Tibial nerve (tissue), 4 donors: ENCODE data around the gene SRP72. TPM values are rescaled to one million over a fixed set of nuclear protein-coding genes. Genes with fewer than 3 reads are reported as not detected.

Experiments used
- DNase-seq, 2 donors: peaks; one replicate each; pipeline ENCODE4 v3.0.0-alpha.2; 2019; ENCODE audit warnings: low spot score in 2 of 2
- H3K27ac ChIP-seq, 4 donors: fragments of 200-600 bp; sonication (generic) in 3 of 4; one replicate each; pipeline ENCODE4 v1.5.1; 2017 to 2019; ENCODE audit warnings: mild to moderate bottlenecking in 1 of 4
- H3K27me3 ChIP-seq, 2 donors: fragments of 200-600 bp; sonication (generic) in 1 of 2; one replicate each; pipeline versions ENCODE4 v1.5.1 to v1.6.0; 2017 to 2019
- H3K36me3 ChIP-seq, 3 donors: fragments of 200-600 bp; sonication (generic); one replicate each; pipeline ENCODE4 v1.5.1; 2018 to 2019
- H3K4me1 ChIP-seq, 4 donors: fragments of 200-600 bp; sonication (generic) in 3 of 4; one replicate each; pipeline ENCODE4 v1.5.1; 2017 to 2019
- H3K4me3 ChIP-seq, 4 donors: fragments of 200-600 bp; sonication (generic) in 3 of 4; one replicate each; pipeline ENCODE4 v1.5.1; 2017 to 2019; ENCODE audit warnings: mild to moderate bottlenecking in 1 of 4, moderate library complexity in 1 of 4
- H3K9me3 ChIP-seq, 4 donors: fragments of 200-600 bp; sonication (generic) in 3 of 4; one replicate each; pipeline ENCODE4 v1.5.1; 2017 to 2019
- CTCF ChIP-seq, 5 experiments: fragments of 200-600 bp in 3 of 5; fragments of 450-650 bp in 2 of 5; sonication (generic) in 3 of 5; IDR thresholded peaks; one replicate each; pipeline ENCODE4 v1.5.1; 2016 to 2019; ENCODE audit warnings: antibody characterized with exemption in 5 of 5, mild to moderate bottlenecking in 3 of 5, moderate library complexity in 2 of 5
- EP300 ChIP-seq, 2 donors: sonication (generic); formaldehyde crosslinking; IDR thresholded peaks; one replicate each; pipeline ENCODE4 v1.6.1; 2017; ENCODE audit warnings: antibody characterized with exemption in 2 of 2, mild to moderate bottlenecking in 1 of 2
- POLR2A ChIP-seq, 2 donors: fragments of 450-650 bp; IDR thresholded peaks; one replicate each; pipeline ENCODE4 v1.6.1; 2017; ENCODE audit warnings: antibody characterized with exemption in 2 of 2, mild to moderate bottlenecking in 2 of 2, moderate library complexity in 2 of 2
- WGBS, 2 donors: methylation state at CpG; one replicate each; pipeline ENCODE4 v1.1.5; 2018; 5-methylcytosine and 5-hydroxymethylcytosine counted together
- total RNA-seq, 4 donors: library from RNA; depleted of rRNA; stranded (reverse); fragments of >200 nt; gene quantifications; one replicate each; pipeline ENCODE4 v1.1.0, GENCODE V29; 2016

SRP72 gene
- total RNA-seq, 4 donors from 2014 or later = 37.7 to 66.6 (median 60.0) TPM

- H3K4me3 ChIP-seq = no peak overlapping the region
- 86 to 94% methylated on average over 2 of the region's 2 CpGs for WGBS, 2 donors
Observed at GRCh38 chr4:56475917-56476316, 8.5 kb downstream of the SRP72 start.

GRCh38 chr4:56477192-56477702 lies 9.8 kb downstream of the SRP72 start:
- DNase-seq = no peak
- peaks cover 0 to 96% (median 20%) of the 10 kb centered on the region in 3 donors for H3K36me3 ChIP-seq
- no peaks in the 10 kb centered on the region for H3K9me3 ChIP-seq
- H3K27me3 ChIP-seq = no peaks in the 10 kb centered on the region
- WGBS, 2 donors = 91 to 94% methylated on average over 5 of the region's 5 CpGs
- H3K4me3 ChIP-seq = no peak overlapping the region
- TF ChIP-seq EP300 (IDR thresholded peaks at IDR 0.05) = no peak
- TF ChIP-seq CTCF (IDR thresholded peaks at IDR 0.05) = no peak
- H3K27ac ChIP-seq = no peak overlapping the region
- no peaks in the 10 kb centered on the region for H3K4me1 ChIP-seq

More at GRCh38 chr4:56475917-56476316, 8.5 kb downstream of the SRP72 start:
- Histone ChIP-seq H3K9me3 (no peaks in the 10 kb centered on the region), H3K36me3 (peaks cover 0 to 98% (median 22%) of the 10 kb centered on the region in 3 donors), H3K4me1 (no peaks in the 10 kb centered on the region), H3K27me3 (no peaks in the 10 kb centered on the region), H3K27ac (no peak overlapping the region)
- no peak for TF ChIP-seq EP300 (IDR thresholded peaks at IDR 0.05)
- TF ChIP-seq CTCF (IDR thresholded peaks at IDR 0.05) = no peak
- no peak for TF ChIP-seq POLR2A (IDR thresholded peaks at IDR 0.05)
- DNase-seq = no peak

GRCh38 chr4:56480691-56481090 lies 13.3 kb downstream of the SRP72 start:
- no peaks in the 10 kb centered on the region for H3K4me1 ChIP-seq
- no peak for TF ChIP-seq POLR2A (IDR thresholded peaks at IDR 0.05)
- no peak for TF ChIP-seq CTCF (IDR thresholded peaks at IDR 0.05)
- TF ChIP-seq EP300 (IDR thresholded peaks at IDR 0.05) = no peak
- peaks cover 0 to 96% (median 3%) of the 10 kb centered on the region in 3 donors for H3K36me3 ChIP-seq
- no peaks in the 10 kb centered on the region for H3K9me3 ChIP-seq
- H3K27ac ChIP-seq = no peak overlapping the region
- H3K4me3 ChIP-seq = no peak overlapping the region
- 89 to 92% methylated on average over 3 of the region's 3 CpGs for WGBS, 2 donors
- no peaks in the 10 kb centered on the region for H3K27me3 ChIP-seq
- no peak for DNase-seq

GRCh38 chr4:56496241-56496640 lies 28.8 kb downstream of the SRP72 start:
- Histone ChIP-seq H3K27me3 (no peaks in the 10 kb centered on the region), H3K4me3 (no peak overlapping the region), H3K9me3 (no peaks in the 10 kb centered on the region), H3K4me1 (peaks cover 0 to 15% (median 3%) of the 10 kb centered on the region in 4 donors), H3K36me3 (peaks cover 0 to 88% (median 0%) of the 10 kb centered on the region in 3 donors), H3K27ac (no peak overlapping the region)
- no peak for DNase-seq
- no peak for TF ChIP-seq EP300 (IDR thresholded peaks at IDR 0.05)
- no peak for TF ChIP-seq CTCF (IDR thresholded peaks at IDR 0.05)
- no peak for TF ChIP-seq POLR2A (IDR thresholded peaks at IDR 0.05)
- whole genome bisulfite sequencing, 2 donors = 93% methylated on average over 1 of the region's 1 CpG

GRCh38 chr4:56505269-56506130 lies 38.1 kb downstream of the SRP72 start, which contains the start of gene ARL9:
Gene ARL9 (plus strand): TSS chr4:56505791. CDS start chr4:56505863, 72 bp downstream.
- WGBS, 2 donors = 2 to 4% methylated on average over 51 to 56 of the region's 56 CpGs
- no peak for TF ChIP-seq EP300 (IDR thresholded peaks at IDR 0.05)
- TF ChIP-seq POLR2A (IDR thresholded peaks at IDR 0.05) = no peak
- TF ChIP-seq CTCF (IDR thresholded peaks at IDR 0.05) = no peak
- peaks cover 0 to 6% of the 10 kb centered on the region in 2 donors for H3K27me3 ChIP-seq
- peak in 1 of 2 donors; percentile 11 for DNase-seq
- H3K9me3 ChIP-seq = no peaks in the 10 kb centered on the region
- peak within 1 kb of the TSS; percentile 52 to 74 (median 56) for H3K4me3 ChIP-seq
- peaks cover 0 to 36% (median 0%) of the 10 kb centered on the region in 3 donors for H3K36me3 ChIP-seq
- H3K27ac ChIP-seq = peak within 1 kb of the TSS in 3 of 4 donors; percentile 51 to 73 (median 62)
- peaks cover 0 to 16% (median 6%) of the 10 kb centered on the region in 4 donors for H3K4me1 ChIP-seq
